H9 (cell line): ENCODE results near the gene EFNA1. TPM values are rescaled to one million over a fixed set of nuclear protein-coding genes. Genes with fewer than 3 reads are reported as not detected.

Experiments
- DNase-seq: peaks from one replicate; pipeline ENCODE4 v3.0.0-alpha.2; 2017
- H2AFZ ChIP-seq: one replicate; pipeline ENCODE4 v1.6.1; 2013; ENCODE audit warnings: mild to moderate bottlenecking, low read length, control low read depth, moderate library complexity
- H2AK5ac ChIP-seq: 2 replicates; pipeline ENCODE4 v1.6.1; 2013; ENCODE audit warnings: low read length, control low read depth, mixed read lengths; ENCODE audit not compliant: insufficient read length
- H2BK120ac ChIP-seq: one replicate; pipeline ENCODE4 v1.6.1; 2013; ENCODE audit warnings: low read depth, mild to moderate bottlenecking, low read length, control low read depth, inconsistent platforms; ENCODE audit not compliant: poor library complexity, severe bottlenecking
- H2BK12ac ChIP-seq: 2 replicates; pipeline ENCODE4 v1.6.1; 2013; ENCODE audit warnings: low read length, control low read depth, mixed read lengths, low read depth; ENCODE audit not compliant: insufficient read length
- H2BK15ac ChIP-seq: 2 replicates; pipeline ENCODE4 v1.6.1; 2013; ENCODE audit warnings: low read depth, low read length, control low read depth
- H2BK20ac ChIP-seq: one replicate; pipeline ENCODE4 v1.6.1; 2013; ENCODE audit warnings: low read depth, mild to moderate bottlenecking, low read length, control low read depth, inconsistent platforms; ENCODE audit not compliant: poor library complexity, severe bottlenecking
- H2BK5ac ChIP-seq: 2 replicates; pipeline ENCODE4 v1.6.1; 2013; ENCODE audit warnings: low read length, control low read depth, mixed read lengths; ENCODE audit not compliant: insufficient read length
- H3K14ac ChIP-seq: 2 replicates; pipeline ENCODE4 v1.6.1; 2013; ENCODE audit warnings: low read length, control low read depth; ENCODE audit not compliant: insufficient read depth
- H3K18ac ChIP-seq: 2 replicates; pipeline ENCODE4 v1.6.1; 2013; ENCODE audit warnings: low read depth, mild to moderate bottlenecking, mixed read lengths, low read length, control low read depth; ENCODE audit not compliant: insufficient read length
- H3K23ac ChIP-seq: 2 replicates; pipeline ENCODE4 v1.6.1; 2013; ENCODE audit warnings: low read length, control low read depth, mixed read lengths, low read depth; ENCODE audit not compliant: insufficient read length
- H3K23me2 ChIP-seq: 2 replicates; pipeline ENCODE4 v1.6.1; 2013; ENCODE audit warnings: low read depth, mild to moderate bottlenecking, mixed read lengths, low read length, control low read depth; ENCODE audit not compliant: insufficient read length, poor library complexity, severe bottlenecking
- H3K27ac ChIP-seq: 2 replicates; pipeline ENCODE4 v1.5.1; 2013; ENCODE audit warnings: low read length, control low read depth, mixed read lengths, low read depth; ENCODE audit not compliant: insufficient read length
- H3K27me3 ChIP-seq: 2 replicates; pipeline ENCODE4 v1.6.1; 2013; ENCODE audit warnings: low read length, control low read depth, inconsistent platforms; ENCODE audit not compliant: insufficient read depth
- H3K4ac ChIP-seq: 2 replicates; pipeline ENCODE4 v1.6.1; 2013; ENCODE audit warnings: low read depth, mild to moderate bottlenecking, control low read depth, inconsistent platforms, low read length, moderate library complexity
- H3K4me1 ChIP-seq: 2 replicates; pipeline ENCODE4 v1.6.1; 2013; ENCODE audit warnings: low read length, control low read depth, inconsistent platforms; ENCODE audit not compliant: insufficient read depth
- H3K4me2 ChIP-seq: 2 replicates; pipeline ENCODE4 v1.6.1; 2013; ENCODE audit warnings: low read length, control low read depth, mixed read lengths; ENCODE audit not compliant: insufficient read length, insufficient read depth
- H3K56ac ChIP-seq: 2 replicates; pipeline ENCODE4 v1.6.1; 2013; ENCODE audit warnings: low read depth, mild to moderate bottlenecking, mixed read lengths, low read length, control low read depth; ENCODE audit not compliant: insufficient read length
- H3K79me1 ChIP-seq: 2 replicates; pipeline ENCODE4 v1.6.1; 2013; ENCODE audit warnings: low read depth, mild to moderate bottlenecking, moderate library complexity, low read length, control low read depth, inconsistent platforms; ENCODE audit not compliant: insufficient read depth, poor library complexity, severe bottlenecking
- H3K79me2 ChIP-seq: 2 replicates; pipeline ENCODE4 v1.6.1; 2013; ENCODE audit warnings: low read length, control low read depth, inconsistent platforms; ENCODE audit not compliant: insufficient read depth
- H3K9ac ChIP-seq: 2 replicates; pipeline ENCODE4 v1.6.1; 2013; ENCODE audit warnings: low read length, control low read depth, mixed read lengths; ENCODE audit not compliant: insufficient read length; ENCODE audit errors: extremely low read depth
- H3K9me3 ChIP-seq: one replicate; pipeline ENCODE4 v1.6.1; 2013; ENCODE audit warnings: low read depth, low read length, inconsistent platforms; ENCODE audit not compliant: control insufficient read depth
- H3T11ph ChIP-seq: one replicate; pipeline ENCODE4 v1.6.1; 2013; ENCODE audit warnings: mild to moderate bottlenecking, low read length, control low read depth, inconsistent platforms
- H4K20me1 ChIP-seq: one replicate; pipeline ENCODE4 v1.6.1; 2013; ENCODE audit not compliant: control insufficient read depth, insufficient read length, insufficient read depth
- H4K5ac ChIP-seq: 2 replicates; pipeline ENCODE4 v1.6.1; 2013; ENCODE audit warnings: low read depth, mild to moderate bottlenecking, mixed read lengths, low read length, control low read depth; ENCODE audit not compliant: insufficient read length
- H4K8ac ChIP-seq: replicated peaks from 2 replicates; pipeline ENCODE4 v1.6.1; 2013; ENCODE audit warnings: low read length, control low read depth, mixed read lengths, low read depth; ENCODE audit not compliant: insufficient read length
- H4K91ac ChIP-seq: 2 replicates; pipeline ENCODE4 v1.6.1; 2013; ENCODE audit warnings: low read depth, mild to moderate bottlenecking, moderate library complexity, mixed read lengths, low read length, control low read depth; ENCODE audit not compliant: insufficient read length
- H3K27ac Mint-ChIP-seq, 3 experiments: 2 replicates in 2 of 3; 3 replicates in 1 of 3; pipeline ENCODE4 v1.8.0; 2020 to 2021; ENCODE audit warnings: mixed read lengths in 3 of 3, mild to moderate bottlenecking in 1 of 3, moderate library complexity in 1 of 3
- H3K27me3 Mint-ChIP-seq: 2 replicates; pipeline ENCODE4 v1.8.0; 2021; ENCODE audit warnings: low read depth, mild to moderate bottlenecking, moderate library complexity, mixed read lengths
- H3K36me3 Mint-ChIP-seq, 3 experiments: 2 replicates in 2 of 3; 3 replicates in 1 of 3; pipeline ENCODE4 v1.8.0; 2020 to 2021; ENCODE audit warnings: low read depth in 3 of 3, mixed read lengths in 3 of 3; ENCODE audit not compliant: insufficient read depth in 1 of 3
- H3K4me1 Mint-ChIP-seq, 2 experiments: 2 replicates each; pipeline ENCODE4 v1.8.0; 2020; ENCODE audit warnings: mixed read lengths in 2 of 2
- H3K4me3 Mint-ChIP-seq, 2 experiments: 2 replicates in 1 of 2; 3 replicates in 1 of 2; pipeline ENCODE4 v1.8.0; 2020 to 2021; ENCODE audit warnings: mild to moderate bottlenecking in 2 of 2, mixed read lengths in 2 of 2, moderate library complexity in 1 of 2
- H3K9me3 Mint-ChIP-seq, 2 experiments: 2 replicates in 1 of 2; 3 replicates in 1 of 2; pipeline ENCODE4 v1.8.0; 2020; ENCODE audit warnings: mild to moderate bottlenecking in 2 of 2, mixed read lengths in 2 of 2, moderate library complexity in 1 of 2
- WGBS: extraction: QIAGEN DNeasy Blood & Tissue Kit; methylation state at CpG from one replicate; pipeline ENCODE4 v1.1.7; 2013; ENCODE audit warnings: missing lambda C conversion rate, low lambda C conversion rate, mixed read lengths; ENCODE audit not compliant: insufficient read length; ENCODE audit errors: extremely low coverage; 5-methylcytosine and 5-hydroxymethylcytosine counted together
- total RNA-seq: library from RNA; stranded (reverse); gene quantifications from 2 replicates; pipeline ENCODE4 v1.2.1, GENCODE V29; 2021
- TF ChIP-seq, protein P1 (sequence below): fragments of 200-600 bp; sonication (generic); conservative IDR thresholded peaks from 3 replicates; pipeline ENCODE4 v1.8.0; 2021; ENCODE audit warnings: antibody characterized with exemption, mild to moderate bottlenecking

EFNA1 gene
- total RNA-seq, 1 experiment from 2014 or later, result 1.4 TPM

DNA sequence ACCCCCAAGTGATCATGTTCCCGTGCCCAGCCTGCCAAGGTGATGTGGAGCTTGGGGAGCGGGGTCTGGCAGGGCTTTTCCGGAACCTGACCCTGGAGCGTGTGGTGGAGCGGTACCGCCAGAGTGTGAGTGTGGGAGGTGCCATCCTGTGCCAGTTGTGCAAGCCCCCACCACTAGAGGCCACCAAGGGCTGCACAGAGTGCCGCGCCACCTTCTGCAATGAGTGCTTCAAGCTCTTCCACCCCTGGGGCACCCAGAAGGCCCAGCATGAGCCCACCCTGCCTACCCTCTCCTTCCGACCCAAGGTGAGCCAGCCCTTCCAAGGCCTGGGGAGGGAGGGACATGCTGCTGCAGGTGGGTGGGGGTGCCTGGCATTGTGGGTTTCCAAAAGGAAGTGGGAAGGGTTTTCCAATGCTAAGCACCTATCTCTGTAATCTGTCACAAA is 48.3 kb downstream of the EFNA1 start:
- H3K27ac ChIP-seq, result no peak overlapping the region
- no peak overlapping the region for H4K8ac ChIP-seq
- H4K20me1 ChIP-seq, result no peaks in the 10 kb centered on the region
- Mint-ChIP-seq H3K36me3 (peaks cover 29 to 50% (median 40%) of the 10 kb centered on the region in 3 experiments), H3K27me3 (no peaks in the 10 kb centered on the region; the same call in none of the 2 replicates), H3K4me1 (peaks cover 23 to 37% of the 10 kb centered on the region in 2 experiments), H3K27ac (no peak overlapping the region), H3K9me3 (no peaks in the 10 kb centered on the region), H3K4me3 (peak overlapping the region in 1 of 2 experiments; percentile 92; a peak in 3 of 5 replicates)
- H3K9me3 ChIP-seq, result no peaks in the 10 kb centered on the region
- H2AFZ ChIP-seq, result no peak overlapping the region
- no peak overlapping the region for H3K9ac ChIP-seq
- H3K79me2 ChIP-seq, result no peaks in the 10 kb centered on the region; the same call in 1 of the 2 replicates
- H3T11ph ChIP-seq, result no peak overlapping the region
- no peak overlapping the region for H3K56ac ChIP-seq
- peak; percentile 34 for DNase-seq
- TF ChIP-seq, protein P1, sequence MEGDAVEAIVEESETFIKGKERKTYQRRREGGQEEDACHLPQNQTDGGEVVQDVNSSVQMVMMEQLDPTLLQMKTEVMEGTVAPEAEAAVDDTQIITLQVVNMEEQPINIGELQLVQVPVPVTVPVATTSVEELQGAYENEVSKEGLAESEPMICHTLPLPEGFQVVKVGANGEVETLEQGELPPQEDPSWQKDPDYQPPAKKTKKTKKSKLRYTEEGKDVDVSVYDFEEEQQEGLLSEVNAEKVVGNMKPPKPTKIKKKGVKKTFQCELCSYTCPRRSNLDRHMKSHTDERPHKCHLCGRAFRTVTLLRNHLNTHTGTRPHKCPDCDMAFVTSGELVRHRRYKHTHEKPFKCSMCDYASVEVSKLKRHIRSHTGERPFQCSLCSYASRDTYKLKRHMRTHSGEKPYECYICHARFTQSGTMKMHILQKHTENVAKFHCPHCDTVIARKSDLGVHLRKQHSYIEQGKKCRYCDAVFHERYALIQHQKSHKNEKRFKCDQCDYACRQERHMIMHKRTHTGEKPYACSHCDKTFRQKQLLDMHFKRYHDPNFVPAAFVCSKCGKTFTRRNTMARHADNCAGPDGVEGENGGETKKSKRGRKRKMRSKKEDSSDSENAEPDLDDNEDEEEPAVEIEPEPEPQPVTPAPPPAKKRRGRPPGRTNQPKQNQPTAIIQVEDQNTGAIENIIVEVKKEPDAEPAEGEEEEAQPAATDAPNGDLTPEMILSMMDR, result no peak; the same call in 2 of the 3 replicates
- H3K4me1 ChIP-seq, result no peaks in the 10 kb centered on the region
- H3K27me3 ChIP-seq, result no peaks in the 10 kb centered on the region
- no peak overlapping the region for H3K23ac ChIP-seq
- WGBS, result no CpG with 5 or more reads among the region's 9 CpGs
- H2AK5ac ChIP-seq, result no peak overlapping the region
- no peak overlapping the region for H2BK5ac ChIP-seq
- H3K79me1 ChIP-seq, result no peaks in the 10 kb centered on the region
- no peak overlapping the region for H2BK120ac ChIP-seq
- no peak overlapping the region for H4K5ac ChIP-seq
- H2BK12ac ChIP-seq, result no peak overlapping the region
- H3K23me2 ChIP-seq, result peaks cover 18% of the 10 kb centered on the region
- no peak overlapping the region for H4K91ac ChIP-seq
- no peak overlapping the region for H3K4me2 ChIP-seq
- H3K18ac ChIP-seq, result no peak overlapping the region
- no peak overlapping the region for H2BK15ac ChIP-seq
- no peak overlapping the region for H3K4ac ChIP-seq
- H2BK20ac ChIP-seq, result no peak overlapping the region
- no peak overlapping the region for H3K14ac ChIP-seq
